ENCODE data around the gene EML1.
A peak's percentile ranks its signal among the peaks of the same experiment; 100 is the strongest.
"Not testable (repeated sequence)": the region's sequence is repeated elsewhere in the genome, so short reads cannot be mapped to it uniquely, and the experiment has no call there.

Gene EML1

DNA sequence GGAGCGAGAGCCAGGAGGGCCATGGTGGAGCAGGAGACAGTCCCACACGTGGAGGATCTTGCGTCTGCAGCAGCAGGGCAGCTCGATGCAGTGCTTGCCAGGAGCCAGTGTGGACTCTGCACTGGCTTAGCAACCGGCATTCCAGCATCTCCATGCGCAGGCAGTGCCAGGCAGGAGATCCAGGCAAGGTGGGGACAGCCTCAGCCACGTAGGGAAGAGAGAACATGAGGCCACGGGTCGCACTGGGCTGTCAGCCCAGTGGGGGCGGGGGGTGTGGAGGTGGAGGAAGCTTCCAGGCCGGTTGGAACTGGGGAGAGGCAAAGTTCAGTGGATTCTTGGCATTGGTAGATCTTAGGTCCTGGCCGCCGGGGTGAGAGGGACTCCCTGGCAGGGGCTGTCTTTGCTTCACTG, 151.0 kb downstream of the EML1 start:
- DNase-seq = no peak

DNA sequence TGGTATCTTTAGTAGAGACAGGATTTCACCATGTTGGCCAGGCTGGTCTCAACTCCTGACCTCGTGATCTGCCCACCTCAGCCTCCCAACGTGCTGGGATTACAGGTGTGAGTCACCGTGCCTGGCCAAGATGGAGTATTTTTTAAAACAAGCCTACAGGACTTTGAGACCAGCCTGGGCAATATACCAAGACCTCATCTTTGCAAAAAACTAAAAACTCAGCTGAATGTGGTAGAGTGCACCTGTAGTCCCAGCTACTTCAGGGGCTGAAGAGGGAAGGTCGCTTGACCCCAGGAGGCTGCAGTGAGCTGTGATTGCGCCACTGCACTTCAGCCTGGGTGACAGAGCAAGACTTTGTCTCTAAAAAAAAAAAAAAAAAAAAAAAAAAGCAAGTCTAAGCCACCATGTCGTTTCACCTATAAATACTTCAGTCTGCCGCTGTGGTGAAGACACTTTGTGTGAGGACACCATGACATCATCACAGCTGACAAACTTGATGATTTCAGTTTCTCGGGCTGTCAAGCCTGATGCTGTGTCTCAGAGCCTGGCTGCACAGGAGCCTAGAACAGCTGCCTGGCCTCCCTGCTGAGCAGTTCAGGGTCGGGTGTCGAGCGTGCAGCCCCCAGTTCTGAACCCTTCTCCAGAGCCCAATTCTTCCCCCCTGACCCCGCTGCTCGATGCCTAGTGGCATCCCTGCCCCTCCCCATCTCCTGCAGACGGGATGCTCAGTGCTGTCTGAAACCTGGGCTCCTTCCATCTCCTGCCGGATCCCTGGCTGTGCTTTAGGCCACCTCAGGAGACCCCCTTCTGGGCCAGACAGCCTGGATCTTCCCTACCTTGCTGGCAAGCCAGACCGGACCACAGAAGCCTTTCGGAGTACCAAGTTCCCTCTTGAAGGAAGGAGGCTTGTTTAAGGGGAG, 152.8 kb downstream of the EML1 start:
- DNase-seq = no peak

- DNase-seq = peak; percentile 58 to 59
Observed at GRCh38 chr14:99946652-99947489, 153.7 kb downstream of the EML1 start.

- DNase-seq = no peak
Observed at GRCh38 chr14:99947695-99948094, 154.5 kb downstream of the EML1 start.

DNA sequence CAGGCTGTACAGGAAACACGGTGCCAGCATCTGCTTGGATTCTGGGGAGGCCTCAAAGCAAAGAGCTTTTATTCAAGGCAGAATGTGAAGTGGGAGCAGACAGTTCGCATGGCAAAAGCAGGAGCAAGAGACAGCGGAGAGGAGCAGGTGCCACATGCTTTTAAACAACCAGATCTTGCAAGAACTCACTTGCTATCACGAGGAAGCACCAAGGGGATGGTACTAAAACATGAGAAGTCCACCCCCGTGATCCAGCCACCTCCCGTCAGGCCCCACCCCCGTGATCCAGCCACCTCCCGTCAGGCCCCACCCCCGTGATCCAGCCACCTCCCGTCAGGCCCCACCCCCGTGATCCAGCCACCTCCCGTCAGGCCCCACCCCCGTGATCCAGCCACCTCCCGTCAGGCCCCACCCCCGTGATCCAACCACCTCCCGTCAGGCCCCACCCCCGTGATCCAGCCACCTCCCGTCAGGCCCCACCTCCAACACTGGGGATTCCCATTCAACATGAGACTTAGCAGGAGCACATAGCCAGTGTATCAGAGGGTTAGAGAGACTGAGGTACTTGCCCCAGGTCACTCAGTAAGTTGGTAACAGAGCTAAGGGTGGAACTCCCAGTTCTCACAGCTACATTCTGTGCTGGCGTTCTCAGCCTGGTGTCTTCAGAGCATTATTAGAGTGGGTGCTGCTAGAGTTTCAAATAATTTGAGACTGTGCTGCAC, 156.0 kb downstream of the EML1 start:
- not testable (repeated sequence) for DNase-seq

DNA sequence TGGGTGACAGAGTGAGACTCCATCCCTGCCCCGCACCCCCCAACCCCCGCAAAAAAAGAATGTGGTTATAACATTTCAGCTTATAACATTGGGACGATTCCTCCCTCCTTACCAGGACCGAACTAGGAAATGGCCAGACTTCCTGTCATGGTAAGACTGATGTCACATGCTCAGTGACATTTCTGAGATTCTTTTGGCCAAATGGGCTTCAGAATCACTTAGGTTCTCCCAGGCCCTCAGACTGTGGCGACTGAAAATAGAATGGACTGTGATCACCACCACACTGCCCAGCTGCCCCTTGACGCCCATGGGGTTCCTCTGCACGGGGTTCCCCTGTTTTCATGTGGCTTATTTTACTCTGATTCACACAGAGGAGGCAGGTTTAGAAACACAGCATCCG, 157.0 kb downstream of the EML1 start:
- DNase-seq = no peak

DNA sequence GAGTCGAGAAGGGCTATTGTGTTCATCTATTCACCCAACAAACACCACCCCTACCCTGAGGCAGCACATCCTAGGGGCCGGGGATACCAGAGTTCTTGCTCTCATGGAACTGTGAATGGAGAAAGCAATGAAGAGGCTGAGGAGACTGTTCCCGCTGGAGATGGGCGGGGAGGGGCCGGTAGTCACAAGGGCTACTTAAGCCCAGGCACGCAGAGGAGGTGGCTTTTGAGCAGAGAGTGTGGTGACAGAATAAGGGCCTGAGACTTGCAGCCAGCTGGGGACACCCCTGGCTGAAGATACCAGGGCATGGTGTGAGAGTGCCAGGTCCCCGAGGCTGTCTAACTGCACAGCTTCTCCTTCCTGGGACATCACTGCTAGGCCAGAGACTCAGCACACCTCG, 157.9 kb downstream of the EML1 start:
- DNase-seq = no peak

DNA sequence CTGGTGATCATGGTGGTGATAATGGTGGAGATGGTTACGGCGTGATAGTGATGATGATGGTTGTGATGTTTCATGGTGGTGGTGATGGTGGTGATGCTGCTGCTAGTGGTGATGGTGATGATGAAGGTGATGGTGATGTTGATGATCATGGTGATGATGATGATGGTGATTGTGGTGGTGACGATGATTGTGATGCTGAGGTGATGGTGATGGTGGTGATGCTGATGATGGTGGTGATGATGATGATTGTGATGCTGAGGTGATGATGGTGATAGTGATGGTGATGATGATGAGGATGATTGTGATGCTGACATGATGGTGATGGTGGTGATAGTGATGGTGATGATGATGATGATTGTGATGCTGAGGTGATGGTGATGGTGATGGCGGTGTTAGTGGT, 158.8 kb downstream of the EML1 start:
- DNase-seq = no peak

DNA sequence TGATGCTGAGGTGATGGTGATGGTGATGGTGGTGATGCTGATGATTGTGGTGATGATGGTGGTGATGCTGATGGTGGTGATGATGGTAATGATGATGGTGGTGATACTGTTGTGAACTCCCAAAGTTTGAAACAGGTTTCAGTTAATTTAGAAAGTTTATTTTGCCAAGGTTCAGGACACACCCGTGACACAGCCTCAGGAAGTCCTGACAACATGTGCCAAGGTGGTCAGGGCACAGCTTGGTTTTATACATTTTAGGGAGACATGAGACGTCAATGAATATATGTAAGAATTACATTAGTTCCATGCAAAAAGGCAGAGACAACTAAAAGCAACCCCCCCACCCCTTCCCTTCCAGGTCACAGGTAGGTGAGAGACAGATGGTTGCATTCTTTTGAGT, 159.2 kb downstream of the EML1 start:
- DNase-seq = no peak

DNA sequence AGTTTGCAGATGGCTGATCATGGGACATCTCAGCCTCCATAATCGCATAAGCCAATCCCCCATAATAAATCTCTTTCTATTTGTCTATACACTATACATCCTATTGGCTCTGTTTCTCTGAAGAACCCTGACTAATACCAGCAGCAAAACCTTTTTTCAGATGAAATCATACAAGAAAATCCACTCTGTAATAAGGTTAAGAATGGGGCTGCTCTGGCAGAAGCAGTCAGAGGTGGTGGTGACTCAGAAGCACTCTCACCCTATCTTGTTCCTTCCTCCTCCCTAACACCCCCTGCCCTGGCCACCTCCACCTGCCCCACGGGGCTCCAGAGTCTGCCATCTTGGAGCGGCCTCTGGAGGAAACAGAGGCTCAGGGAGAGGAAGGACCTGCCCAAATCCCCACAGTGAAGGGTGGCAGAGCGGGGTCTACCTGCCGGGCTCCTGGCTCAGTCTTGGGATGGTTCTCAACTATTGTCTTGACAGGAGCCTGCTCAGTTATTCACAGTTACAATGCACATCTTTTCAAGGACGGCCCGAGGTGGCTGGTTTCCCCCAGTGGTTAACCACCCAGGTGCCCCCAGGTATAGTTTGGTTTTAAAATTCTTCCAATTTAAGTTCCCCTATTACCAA, 162.7 kb downstream of the EML1 start:
- no peak for DNase-seq

- DNase-seq = no peak
Observed at GRCh38 chr14:99958380-99958779, 165.2 kb downstream of the EML1 start.

- no peak for DNase-seq
Observed at GRCh38 chr14:99961826-99962518, 168.8 kb downstream of the EML1 start.

DNA sequence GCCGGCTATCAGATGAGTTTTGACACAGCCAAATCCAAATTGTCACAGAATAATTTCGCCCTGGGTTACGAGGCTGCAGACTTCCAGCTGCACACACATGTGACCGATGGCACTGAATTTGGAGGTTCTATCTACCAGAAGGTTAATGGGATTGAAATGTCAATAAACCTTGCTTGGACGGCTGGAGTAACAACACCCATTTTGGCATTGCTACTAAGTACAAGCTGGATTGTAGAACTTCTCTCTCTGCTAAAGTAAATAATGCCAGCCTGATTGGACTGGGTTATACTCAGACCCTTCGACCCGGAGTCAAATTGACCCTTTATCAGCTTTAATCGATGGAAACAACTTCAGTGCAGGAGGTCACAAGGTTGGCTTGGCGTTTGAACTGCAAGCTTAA, 171.8 kb downstream of the EML1 start:
- no peak for DNase-seq

DNA sequence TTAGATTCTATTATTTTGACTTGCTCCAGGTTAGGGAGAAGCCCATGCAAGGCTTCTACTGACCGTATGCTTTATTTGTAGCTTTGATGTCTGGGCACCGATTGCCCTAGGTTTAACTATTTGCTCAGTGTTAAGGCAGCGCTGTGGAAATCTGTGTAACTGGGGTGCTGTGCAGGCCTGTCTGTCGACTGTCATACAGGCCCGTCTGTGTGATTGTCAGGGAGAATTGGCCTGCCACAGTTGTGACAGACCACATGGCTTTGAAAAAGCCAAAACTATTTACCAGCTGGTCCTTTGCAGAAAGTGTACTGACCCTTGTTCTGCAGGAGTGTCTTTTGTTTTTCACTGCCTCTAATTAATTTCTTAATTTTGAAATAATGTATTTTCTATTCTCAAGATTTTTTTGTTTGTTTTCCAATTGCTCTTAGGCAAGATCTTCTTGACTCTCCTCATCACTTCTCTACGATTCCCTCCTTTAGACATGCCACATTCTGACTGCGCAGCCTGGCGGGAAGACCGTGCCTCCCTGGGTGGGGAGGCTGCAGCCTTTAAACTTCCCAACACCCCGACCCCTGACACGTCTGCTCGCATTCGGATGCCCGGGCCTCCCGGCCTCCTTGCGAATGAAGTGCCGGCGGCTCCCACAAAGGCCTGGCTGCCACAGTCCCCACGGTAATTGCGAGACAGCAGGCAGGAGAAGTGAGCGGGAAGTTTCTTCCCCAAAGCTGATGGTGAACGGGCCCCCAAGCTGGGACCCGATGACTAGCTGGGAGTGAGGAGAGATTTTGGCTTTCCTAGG, 173.0 kb downstream of the EML1 start:
- no peak for DNase-seq

DNA sequence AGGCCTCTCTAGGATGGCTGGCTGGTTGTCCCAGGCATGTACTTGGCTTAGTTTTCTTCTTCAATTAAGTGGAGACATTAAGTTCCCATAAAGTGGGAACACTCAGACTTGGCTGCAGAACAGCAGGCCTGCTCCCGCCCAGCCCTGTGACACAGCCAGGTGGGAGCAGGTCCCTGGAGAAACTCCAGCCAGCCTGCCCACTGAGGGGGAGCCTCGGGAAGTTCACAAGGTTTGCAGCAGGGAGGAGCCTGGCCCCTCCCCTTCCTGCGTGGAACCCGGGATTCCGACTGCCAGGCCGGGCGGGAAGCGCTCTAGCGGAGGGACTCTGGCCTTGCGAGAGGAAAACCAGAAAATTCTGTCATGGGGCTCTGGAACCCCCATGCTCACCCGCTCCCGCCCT, 173.7 kb downstream of the EML1 start:
- no peak for DNase-seq

DNA sequence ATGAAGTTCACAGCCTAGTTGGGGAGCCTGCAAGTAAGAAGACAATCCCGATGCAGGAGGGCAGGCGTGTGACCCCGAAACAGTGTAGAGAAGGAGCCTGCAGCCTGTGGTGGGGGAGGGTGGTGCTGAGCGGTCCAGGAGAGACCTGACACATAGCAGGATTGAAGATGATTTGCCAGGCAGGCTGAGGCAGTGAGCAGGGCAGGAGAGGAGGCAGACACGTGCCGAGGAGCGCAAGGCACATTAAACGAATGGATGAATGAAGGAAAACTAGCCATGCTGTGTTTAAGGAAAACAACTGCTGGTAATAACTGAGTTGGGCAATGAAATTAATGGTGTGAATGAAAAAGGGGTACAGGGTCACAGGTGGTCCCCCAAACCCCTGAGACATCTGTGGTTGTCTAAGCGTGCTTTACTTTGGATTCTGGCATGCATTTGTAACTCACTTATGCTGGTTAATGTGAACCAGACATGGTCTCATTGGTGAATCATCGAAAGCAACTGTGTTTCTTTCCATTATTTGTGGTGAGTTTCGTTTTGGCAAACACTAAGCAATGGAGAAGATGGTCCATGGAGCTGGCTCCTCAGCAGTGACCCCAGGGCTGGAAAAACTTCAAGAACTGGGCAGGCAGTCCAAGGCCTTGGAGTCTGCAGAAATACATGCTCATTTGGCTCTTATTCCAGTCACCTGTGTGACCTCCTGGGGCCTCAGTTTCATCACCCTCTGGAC, 175.1 kb downstream of the EML1 start:
- no peak for DNase-seq

- DNase-seq = no peak
Observed at GRCh38 chr14:99968941-99969340, 175.7 kb downstream of the EML1 start.

DNA sequence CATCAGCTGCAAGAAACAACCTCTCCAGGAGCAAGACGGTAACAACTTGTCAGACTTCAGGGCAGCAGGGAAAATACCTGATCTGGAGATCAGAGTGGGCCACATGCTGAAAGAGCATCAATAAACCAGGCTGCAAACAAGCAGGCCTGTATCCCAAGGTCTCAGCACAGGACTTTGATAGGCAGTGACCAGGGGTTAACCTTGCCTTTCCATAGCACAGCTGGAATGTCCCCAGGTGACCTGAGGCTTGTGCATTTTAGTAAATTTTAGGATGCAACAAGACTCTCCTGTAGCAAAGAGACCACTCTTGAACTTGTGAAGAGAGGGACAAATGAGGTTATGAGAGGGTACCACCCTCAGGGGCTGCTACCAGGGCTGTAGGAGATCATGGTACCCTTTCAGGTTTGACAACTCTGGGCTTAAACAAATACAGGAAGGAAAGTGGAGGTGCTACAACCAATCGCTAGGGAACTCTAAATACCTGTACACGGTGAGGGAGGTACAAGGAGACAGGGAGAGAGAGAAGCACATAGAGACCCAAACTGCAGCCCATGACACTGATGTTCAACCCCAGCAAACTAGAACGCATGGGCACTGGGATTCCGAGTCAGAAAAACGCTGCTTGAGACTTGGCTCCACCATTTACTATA, 176.6 kb downstream of the EML1 start:
- DNase-seq = no peak

DNA sequence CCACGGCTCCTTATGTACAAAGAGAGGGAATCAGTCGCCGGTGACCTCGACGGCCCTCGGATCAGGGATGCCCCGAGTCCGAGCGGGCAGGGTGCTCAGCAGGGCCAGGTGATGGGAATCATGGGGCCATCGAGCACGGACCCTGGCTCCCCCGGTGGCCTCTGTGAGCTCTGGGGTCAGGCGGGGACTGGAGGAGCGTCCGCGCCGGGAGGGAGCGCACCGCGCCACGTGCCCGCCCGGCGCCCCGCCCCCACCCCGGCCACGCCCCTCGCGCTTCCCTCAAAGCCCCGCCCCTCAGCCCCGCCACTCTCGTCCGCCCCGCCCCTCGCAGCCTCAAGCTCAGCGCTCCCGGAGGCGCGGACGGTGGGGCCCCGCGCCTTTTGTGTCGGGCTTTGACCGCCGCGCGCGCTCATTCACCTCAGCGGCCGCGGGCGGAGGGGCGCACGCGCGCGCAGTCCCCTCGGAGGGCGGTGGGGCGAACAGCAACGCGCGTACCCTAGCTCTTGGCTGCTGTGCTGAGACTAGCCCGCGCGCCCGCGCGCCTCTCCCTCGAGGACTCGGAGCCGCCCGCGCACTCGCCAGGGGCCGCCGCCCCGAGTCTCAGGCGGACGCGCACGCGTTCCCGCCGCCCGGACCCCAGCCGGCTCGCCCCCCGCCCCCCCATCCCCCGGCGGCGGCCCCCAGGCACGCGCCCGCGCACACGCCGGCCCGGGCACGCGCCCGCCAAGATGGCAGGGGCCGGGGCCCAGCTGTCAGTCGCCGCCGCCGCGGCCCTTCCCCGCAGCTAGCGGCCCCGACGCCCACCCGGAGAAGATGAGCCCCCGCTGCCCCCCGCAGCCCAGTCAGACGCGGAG, 178.1 kb downstream of the EML1 start:
- DNase-seq = peak; percentile 78 to 80

Data from stimulated activated CD4-positive, alpha-beta T cell treated with anti-CD3 and anti-CD28 coated beads, Interleukin-2, amount 100 ng/mL, for 48 hours (primary cell).